GM18505 (cell line): ENCODE results near the gene SLC24A3.

ENCODE experiments used
- ATAC-seq: cut with Tn5 transposase; IDR thresholded peaks from one replicate; pipeline ENCODE4 v1.9.1; 2021; ENCODE audit not compliant: unreplicated experiment
- POLR2A ChIP-seq: IDR thresholded peaks from 4 replicates; pipeline ENCODE4 v1.6.1; 2011; ENCODE audit warnings: borderline replicate concordance; ENCODE audit not compliant: insufficient read depth, insufficient read length; ENCODE audit errors: extremely low read depth

SLC24A3 gene

DNA sequence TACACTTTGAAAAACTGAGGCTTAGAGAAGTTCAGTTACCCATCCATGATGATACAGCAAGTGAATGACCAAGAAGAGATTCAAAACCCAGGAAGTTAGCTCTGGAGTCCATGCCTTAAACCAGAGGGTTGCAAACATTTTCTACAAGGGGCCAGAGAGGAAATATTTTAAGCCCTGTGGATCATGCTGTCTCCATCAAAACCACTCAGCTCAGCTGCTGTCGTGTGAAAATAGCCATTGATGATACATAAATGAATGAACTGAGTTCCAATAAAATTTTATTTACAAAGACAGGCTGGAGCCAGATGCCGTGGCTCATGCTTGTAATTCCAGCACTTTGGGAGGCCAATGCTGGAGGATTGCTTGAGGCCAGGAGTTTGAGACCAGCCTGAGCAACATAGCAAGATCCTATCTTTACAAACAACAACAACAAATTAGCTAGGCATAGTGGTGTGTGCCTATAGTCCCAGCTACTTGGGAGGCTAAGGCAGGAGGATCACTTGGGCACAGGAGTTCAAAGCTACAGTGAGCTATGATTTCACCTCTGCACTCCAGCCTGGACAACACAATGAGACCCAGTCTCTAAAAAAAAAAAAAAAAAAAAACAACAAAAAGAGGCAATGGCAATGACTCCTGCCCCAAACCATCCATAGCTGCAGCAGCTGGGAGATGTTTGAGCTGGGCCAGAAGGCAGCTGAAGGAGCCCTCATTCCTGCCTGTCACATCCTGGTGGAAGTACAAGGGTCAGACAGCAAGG is 501.6 kb downstream of the SLC24A3 start:
- TF ChIP-seq POLR2A, result no peak
- no peak for ATAC-seq

- no peak for TF ChIP-seq POLR2A
- no peak for ATAC-seq
These were observed 502.1 kb downstream of the SLC24A3 start for GRCh38 chr20:19714579-19714840.

GRCh38 chr20:19715986-19716385 is 503.5 kb downstream of the SLC24A3 start:
- no peak for ATAC-seq
- no peak for TF ChIP-seq POLR2A

GRCh38 chr20:19718880-19719279 is 506.4 kb downstream of the SLC24A3 start:
- no peak for ATAC-seq
- no peak for TF ChIP-seq POLR2A

- TF ChIP-seq POLR2A, result no peak
- ATAC-seq, result no peak
These were observed 508.5 kb downstream of the SLC24A3 start for GRCh38 chr20:19720991-19721390.

- no peak for TF ChIP-seq POLR2A
- no peak for ATAC-seq
These were observed 510.6 kb downstream of the SLC24A3 start for GRCh38 chr20:19723051-19723450.

GRCh38 chr20:19723813-19724430 is 511.5 kb downstream of the SLC24A3 start:
- no peak for ATAC-seq
- no peak for TF ChIP-seq POLR2A

DNA sequence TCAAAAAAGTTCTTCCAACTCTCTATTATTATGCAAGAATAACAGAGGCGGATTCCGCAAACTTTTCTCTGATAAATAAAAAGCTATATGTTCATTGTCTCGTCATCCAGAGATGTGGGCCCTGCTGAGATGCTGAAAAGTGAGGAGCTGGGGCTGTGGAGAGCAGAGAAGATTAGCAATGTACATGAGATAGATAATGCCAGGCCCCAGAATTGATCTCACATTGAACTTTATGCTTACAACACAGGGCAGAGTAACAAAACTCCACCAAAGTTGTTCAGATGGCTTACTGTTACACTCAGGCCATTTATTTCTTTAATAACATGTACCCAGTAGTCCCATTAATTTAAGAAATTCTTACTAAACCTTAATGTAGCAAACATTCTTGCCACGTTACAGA is 512.9 kb downstream of the SLC24A3 start:
- no peak for TF ChIP-seq POLR2A
- no peak for ATAC-seq

DNA sequence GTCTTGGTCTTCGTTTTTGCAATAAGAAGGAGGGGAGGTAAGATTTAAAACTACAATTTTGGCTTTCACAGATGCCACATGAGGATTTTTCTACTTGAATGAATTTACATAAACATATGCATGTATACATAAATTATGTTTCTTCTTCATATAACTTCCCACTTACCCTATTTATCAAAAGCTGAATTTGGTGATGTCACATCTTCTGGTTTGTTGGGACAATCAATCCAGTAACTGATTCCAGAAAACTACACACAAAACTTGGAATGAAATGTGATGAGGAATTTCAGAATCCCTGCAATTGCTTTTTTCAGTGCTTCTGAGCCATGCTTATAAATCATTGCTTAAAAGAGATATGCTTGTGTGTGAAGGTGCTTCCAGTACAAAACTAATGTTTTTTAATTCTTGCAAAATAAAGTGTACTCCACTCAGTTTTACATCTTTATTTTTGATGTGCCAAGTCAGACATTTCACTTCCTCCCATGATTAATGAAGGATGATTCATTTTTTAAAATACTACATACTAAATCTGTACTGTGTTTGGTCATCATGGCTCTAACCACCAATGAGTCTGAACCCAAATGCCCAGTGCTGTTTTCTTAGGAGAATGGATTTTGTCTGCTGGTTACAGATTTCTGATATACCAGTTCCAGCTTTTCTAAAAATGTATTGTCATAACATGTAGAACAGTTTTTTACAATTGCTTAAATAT is 513.5 kb downstream of the SLC24A3 start:
- TF ChIP-seq POLR2A, result no peak
- no peak for ATAC-seq

DNA sequence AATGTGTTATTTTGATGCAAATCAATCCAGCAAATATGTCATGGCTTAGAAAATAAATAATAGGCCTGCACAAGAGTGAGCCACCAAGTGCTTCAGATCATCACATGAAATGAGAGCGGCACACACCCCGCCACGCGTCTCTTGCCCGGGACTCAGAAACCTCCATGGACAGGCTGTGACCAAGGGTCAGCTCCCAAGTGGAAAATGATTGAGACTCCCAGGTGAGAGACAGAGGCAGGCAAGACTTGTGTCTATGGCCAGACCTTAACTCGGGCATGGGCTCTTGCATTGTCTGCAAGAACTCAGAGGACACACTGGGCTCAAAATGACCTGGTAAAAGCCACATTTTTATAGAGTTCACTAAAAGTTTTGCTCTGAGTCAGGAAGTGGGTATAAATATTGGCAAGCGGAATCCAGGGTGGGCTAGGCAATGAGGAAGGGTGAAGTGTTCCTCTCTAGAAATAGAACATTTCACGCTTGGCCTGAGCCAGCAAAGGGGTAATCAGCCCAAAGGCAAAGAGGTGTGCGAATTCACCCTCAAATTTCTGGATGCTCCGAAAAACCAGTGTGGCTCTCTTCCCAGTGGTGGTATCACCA is 514.9 kb downstream of the SLC24A3 start:
- ATAC-seq, result no peak
- no peak for TF ChIP-seq POLR2A

- TF ChIP-seq POLR2A, result no peak
- ATAC-seq, result no peak
These were observed 517.2 kb downstream of the SLC24A3 start for GRCh38 chr20:19729672-19730071.

DNA sequence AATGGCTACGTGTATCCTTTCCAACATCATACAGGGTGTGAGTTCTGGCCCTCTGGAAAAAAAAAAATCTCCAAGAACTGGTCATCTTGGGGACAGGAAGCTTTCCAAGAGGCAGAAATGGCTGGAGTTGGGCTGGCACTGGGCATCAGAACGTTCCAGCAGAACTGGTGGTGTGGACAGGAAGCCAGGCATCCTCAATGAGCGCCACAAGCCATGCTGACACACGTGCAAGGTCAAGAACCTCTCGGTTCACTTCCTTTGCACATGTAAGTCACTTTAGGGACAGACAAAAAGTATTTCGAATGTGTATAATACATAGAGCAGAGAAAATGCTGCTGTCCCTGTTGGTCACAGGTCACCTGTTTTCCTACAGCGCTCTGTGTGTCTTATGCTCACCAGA is 518.3 kb downstream of the SLC24A3 start:
- no peak for ATAC-seq
- TF ChIP-seq POLR2A, result no peak

GRCh38 chr20:19734811-19735210 is 522.4 kb downstream of the SLC24A3 start:
- no peak for TF ChIP-seq POLR2A
- ATAC-seq, result no peak

- ATAC-seq, result no peak
- TF ChIP-seq POLR2A, result no peak
These were observed 523.0 kb downstream of the SLC24A3 start for GRCh38 chr20:19735446-19735845.
